Vagina (tissue), 2 donors: Measurements from ENCODE around the gene ALG8. TPM values are rescaled to one million over a fixed set of nuclear protein-coding genes. Genes with fewer than 3 reads are reported as not detected.
"Not testable (repeated sequence)": the region's sequence is repeated elsewhere in the genome, so short reads cannot be mapped to it uniquely, and the experiment has no call there.

Experiments used
- DNase-seq, 2 donors: peaks; one replicate each; pipeline ENCODE4 v3.0.0-alpha.2; 2017; ENCODE audit errors: extremely low spot score in 2 of 2
- H3K27ac ChIP-seq: fragments of 200-600 bp; sonication (generic); one replicate; pipeline ENCODE4 v1.5.1; 2019
- H3K27me3 ChIP-seq: fragments of 200-600 bp; sonication (generic); one replicate; pipeline ENCODE4 v1.5.1; 2019
- H3K36me3 ChIP-seq, 2 donors: fragments of 200-600 bp; sonication (generic); one replicate each; pipeline ENCODE4 v1.5.1; 2017 to 2019
- H3K4me1 ChIP-seq: fragments of 200-600 bp; sonication (generic); one replicate; pipeline ENCODE4 v1.5.1; 2019
- H3K4me3 ChIP-seq, 2 donors: fragments of 200-600 bp; sonication (generic); 1 replicate in 1 of 2; 2 replicates in 1 of 2; pipeline ENCODE4 v1.5.1; 2016 to 2019
- H3K9me3 ChIP-seq: fragments of 200-600 bp; sonication (generic); one replicate; pipeline ENCODE4 v1.5.1; 2019
- POLR2A ChIP-seq, 2 donors: fragments of 450-650 bp; IDR thresholded peaks; one replicate each; pipeline ENCODE4 v1.6.1; 2017; ENCODE audit warnings: antibody characterized with exemption in 2 of 2, mild to moderate bottlenecking in 2 of 2, moderate library complexity in 2 of 2
- POLR2AphosphoS5 ChIP-seq, 2 donors: sonication (generic); formaldehyde crosslinking; IDR thresholded peaks; one replicate each; pipeline ENCODE4 v1.9.0; 2017; ENCODE audit warnings: antibody characterized with exemption in 2 of 2, mild to moderate bottlenecking in 2 of 2, low read depth in 1 of 2; ENCODE audit not compliant: insufficient read depth in 1 of 2
- intact Hi-C: fragments of 100-400 bp; cut with DNase I; formaldehyde crosslinking; loops from one replicate; pipeline ENCODE4 v1.15.1; 2023
- total RNA-seq: library from RNA; depleted of rRNA; stranded (reverse); fragments of >200 nt; gene quantifications from one replicate; pipeline ENCODE4 v1.2.3, GENCODE V29; 2016
- TF ChIP-seq, protein P1 (sequence below), 3 experiments: fragments of 450-650 bp in 2 of 3; fragments of 200-600 bp in 1 of 3; sonication (generic) in 1 of 3; IDR thresholded peaks; one replicate each; pipeline ENCODE4 v1.5.1; 2017 to 2019; ENCODE audit warnings: antibody characterized with exemption in 3 of 3, mild to moderate bottlenecking in 2 of 3, moderate library complexity in 2 of 3

Gene ALG8
- total RNA-seq, 1 donor from 2014 or later, result 20.9 TPM

- Histone ChIP-seq H3K9me3 (no peaks in the 10 kb centered on the region), H3K4me1 (peaks cover 15% of the 10 kb centered on the region), H3K27ac (no peak overlapping the region), H3K27me3 (no peaks in the 10 kb centered on the region), H3K36me3 (no peaks in the 10 kb centered on the region), H3K4me3 (no peak overlapping the region)
- intact Hi-C loops, result loop anchor here (10.0 kb wide), 1 partner anchor 122 kb away; the partner anchor contains the start of genes KCTD21 and USP35
- no peak for TF ChIP-seq POLR2A (IDR thresholded peaks at IDR 0.05)
- TF ChIP-seq POLR2AphosphoS5 (IDR thresholded peaks at IDR 0.05; ENCODE audit: insufficient read depth in 1 of 2, low read depth in 1 of 2), result no peak
- TF ChIP-seq, protein P1, sequence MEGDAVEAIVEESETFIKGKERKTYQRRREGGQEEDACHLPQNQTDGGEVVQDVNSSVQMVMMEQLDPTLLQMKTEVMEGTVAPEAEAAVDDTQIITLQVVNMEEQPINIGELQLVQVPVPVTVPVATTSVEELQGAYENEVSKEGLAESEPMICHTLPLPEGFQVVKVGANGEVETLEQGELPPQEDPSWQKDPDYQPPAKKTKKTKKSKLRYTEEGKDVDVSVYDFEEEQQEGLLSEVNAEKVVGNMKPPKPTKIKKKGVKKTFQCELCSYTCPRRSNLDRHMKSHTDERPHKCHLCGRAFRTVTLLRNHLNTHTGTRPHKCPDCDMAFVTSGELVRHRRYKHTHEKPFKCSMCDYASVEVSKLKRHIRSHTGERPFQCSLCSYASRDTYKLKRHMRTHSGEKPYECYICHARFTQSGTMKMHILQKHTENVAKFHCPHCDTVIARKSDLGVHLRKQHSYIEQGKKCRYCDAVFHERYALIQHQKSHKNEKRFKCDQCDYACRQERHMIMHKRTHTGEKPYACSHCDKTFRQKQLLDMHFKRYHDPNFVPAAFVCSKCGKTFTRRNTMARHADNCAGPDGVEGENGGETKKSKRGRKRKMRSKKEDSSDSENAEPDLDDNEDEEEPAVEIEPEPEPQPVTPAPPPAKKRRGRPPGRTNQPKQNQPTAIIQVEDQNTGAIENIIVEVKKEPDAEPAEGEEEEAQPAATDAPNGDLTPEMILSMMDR (IDR thresholded peaks at IDR 0.05), result no peak
- no peak for DNase-seq
These were observed 76.8 kb downstream of the ALG8 start for GRCh38 chr11:78062671-78063070.

DNA sequence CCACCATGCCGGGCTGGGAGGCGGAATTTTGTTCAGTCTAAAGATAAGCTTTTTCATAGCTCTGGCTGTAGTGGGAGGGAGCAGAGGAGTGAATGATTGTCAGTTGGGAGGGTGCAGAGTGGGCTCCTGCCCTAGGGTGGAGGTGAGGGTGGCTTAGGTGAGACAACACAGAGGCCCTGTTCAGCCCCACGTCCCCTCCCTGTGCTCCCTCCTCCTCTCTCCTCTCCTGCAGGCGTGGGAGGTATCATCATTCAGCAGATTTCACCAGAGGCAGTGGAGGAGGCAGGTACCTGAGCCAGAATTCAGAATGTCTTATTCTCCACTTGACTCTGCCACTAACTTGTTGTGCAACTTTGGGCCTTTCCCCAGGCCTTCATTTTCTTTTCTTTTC is 77.5 kb downstream of the ALG8 start:
- no peak overlapping the region for H3K27ac ChIP-seq
- H3K4me1 ChIP-seq, result peaks cover 15% of the 10 kb centered on the region
- H3K4me3 ChIP-seq, result no peak overlapping the region
- no peaks in the 10 kb centered on the region for H3K27me3 ChIP-seq
- H3K36me3 ChIP-seq, result no peaks in the 10 kb centered on the region
- no peaks in the 10 kb centered on the region for H3K9me3 ChIP-seq
- TF ChIP-seq, protein P1 (IDR thresholded peaks at IDR 0.05), result no peak
- TF ChIP-seq POLR2A (IDR thresholded peaks at IDR 0.05) (no peak), POLR2AphosphoS5 (IDR thresholded peaks at IDR 0.05; ENCODE audit: insufficient read depth in 1 of 2, low read depth in 1 of 2) (no peak)
- DNase-seq, result no peak
- intact Hi-C loops, result loop anchor here (10.0 kb wide), 1 partner anchor 123 kb away; the partner anchor contains the start of genes KCTD21 and USP35

DNA sequence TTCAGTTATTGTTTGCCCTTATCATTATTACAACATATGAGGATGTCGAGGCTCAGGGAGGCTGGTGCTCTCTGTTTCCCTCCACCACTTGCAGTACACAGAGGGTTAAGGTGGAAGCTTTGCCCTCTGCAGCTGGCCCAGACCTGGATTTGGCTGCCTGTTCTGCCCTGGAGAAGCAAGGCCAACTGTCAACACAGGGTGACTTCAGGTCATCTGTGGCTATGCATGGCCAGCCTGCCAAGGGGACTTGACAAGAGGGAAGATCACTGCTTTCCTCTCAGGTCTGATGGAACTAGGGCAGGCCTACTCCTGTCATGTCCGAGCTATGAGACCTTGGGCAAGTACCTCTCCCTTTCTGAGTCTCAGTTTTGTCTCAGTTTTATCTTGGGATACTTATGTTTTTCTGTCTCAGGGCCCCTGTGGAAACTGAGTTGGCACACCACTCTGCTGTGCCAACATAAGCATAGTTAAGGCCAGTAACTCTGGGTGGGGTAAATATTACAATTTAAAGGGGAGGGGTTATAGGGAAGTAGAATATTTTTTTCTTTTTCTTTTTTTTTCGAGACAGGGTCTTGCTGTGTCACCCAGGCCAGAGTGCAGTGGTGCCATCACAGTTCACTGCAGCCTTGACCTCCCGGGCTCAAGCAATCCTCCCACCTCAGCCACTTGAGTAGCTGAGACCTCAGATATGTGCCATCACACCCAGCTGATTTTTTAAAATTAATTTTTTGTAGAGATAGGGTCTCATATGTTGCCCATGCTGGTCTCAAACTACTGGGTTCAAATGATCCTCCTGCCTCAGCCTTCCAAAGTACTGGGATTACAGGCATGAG is 78.1 kb downstream of the ALG8 start:
- TF ChIP-seq POLR2AphosphoS5 (IDR thresholded peaks at IDR 0.05; ENCODE audit: insufficient read depth in 1 of 2, low read depth in 1 of 2) (no peak), POLR2A (IDR thresholded peaks at IDR 0.05) (no peak)
- TF ChIP-seq, protein P1 (IDR thresholded peaks at IDR 0.05), result no peak
- H3K4me1 ChIP-seq, result peaks cover 15% of the 10 kb centered on the region
- no peak for DNase-seq
- intact Hi-C loops, result loop anchor here (10.0 kb wide), 1 partner anchor 123 kb away; the partner anchor contains the start of genes KCTD21 and USP35
- H3K36me3 ChIP-seq, result no peaks in the 10 kb centered on the region
- H3K27me3 ChIP-seq, result no peaks in the 10 kb centered on the region
- no peak overlapping the region for H3K4me3 ChIP-seq
- H3K9me3 ChIP-seq, result no peaks in the 10 kb centered on the region
- H3K27ac ChIP-seq, result no peak overlapping the region

- peaks cover 15% of the 10 kb centered on the region for H3K4me1 ChIP-seq
- no peaks in the 10 kb centered on the region for H3K9me3 ChIP-seq
- no peak overlapping the region for H3K27ac ChIP-seq
- H3K4me3 ChIP-seq, result no peak overlapping the region
- TF ChIP-seq POLR2A (IDR thresholded peaks at IDR 0.05) (no peak), POLR2AphosphoS5 (IDR thresholded peaks at IDR 0.05; ENCODE audit: insufficient read depth in 1 of 2, low read depth in 1 of 2) (no peak)
- TF ChIP-seq, protein P1 (IDR thresholded peaks at IDR 0.05), result no peak
- intact Hi-C loops, result loop anchor here (10.0 kb wide), 1 partner anchor 124 kb away; the partner anchor contains the start of genes KCTD21 and USP35
- DNase-seq, result no peak
- H3K36me3 ChIP-seq, result no peaks in the 10 kb centered on the region
- no peaks in the 10 kb centered on the region for H3K27me3 ChIP-seq
These were observed 78.9 kb downstream of the ALG8 start for GRCh38 chr11:78060533-78060932.

GRCh38 chr11:78059749-78060328 is 79.6 kb downstream of the ALG8 start:
- not testable (repeated sequence) for H3K27ac ChIP-seq, H3K4me3 ChIP-seq, DNase-seq, H3K36me3 ChIP-seq, H3K9me3 ChIP-seq, H3K27me3 ChIP-seq
- intact Hi-C loops, result loop anchor here (10.0 kb wide), 1 partner anchor 125 kb away; the partner anchor contains the start of genes KCTD21 and USP35
- peaks cover 15% of the 10 kb centered on the region for H3K4me1 ChIP-seq
